HepG2 (cell line): Measurements from ENCODE around the gene FUT3. TPM values are rescaled to one million over a fixed set of nuclear protein-coding genes. Genes with fewer than 3 reads are reported as not detected.

Experiments used
- ARID4A ChIP-seq: sonication (generic); formaldehyde crosslinking; IDR thresholded peaks from 2 replicates; pipeline ENCODE4 v1.5.0; 2020; ENCODE audit warnings: mild to moderate bottlenecking, missing genetic modification reagents, borderline replicate concordance
- ELF3 ChIP-seq: IDR thresholded peaks from 2 replicates; pipeline ENCODE4 v1.6.1; 2016; ENCODE audit warnings: missing genetic modification reagents, missing compliant biosample characterization
- KLF11 ChIP-seq: IDR thresholded peaks from 2 replicates; pipeline ENCODE4 v1.6.1; 2016; ENCODE audit warnings: missing compliant biosample characterization
- KLF16 ChIP-seq, 2 experiments: sonication (generic) in 1 of 2; formaldehyde crosslinking in 1 of 2; IDR thresholded peaks; 2 replicates each; pipeline versions ENCODE4 v1.6.1 to v1.8.0; 2016 to 2023; ENCODE audit warnings: missing genetic modification reagents in 2 of 2, missing compliant biosample characterization in 1 of 2
- PRDM10 ChIP-seq: sonication (generic); formaldehyde crosslinking; IDR thresholded peaks from 2 replicates; pipeline ENCODE4 v1.4.0; 2020; ENCODE audit warnings: low read depth, missing genetic modification reagents
- SAFB2 ChIP-seq: sonication (generic); formaldehyde crosslinking; IDR thresholded peaks from 2 replicates; pipeline ENCODE4 v1.5.1; 2020; ENCODE audit warnings: missing genetic modification reagents, low read depth, mild to moderate bottlenecking, borderline replicate concordance
- SMAD9 ChIP-seq: sonication (generic); formaldehyde crosslinking; IDR thresholded peaks from 2 replicates; pipeline ENCODE4 v1.5.1; 2020; ENCODE audit warnings: mild to moderate bottlenecking, missing genetic modification reagents
- SNAPC5 ChIP-seq: sonication (generic); formaldehyde crosslinking; IDR thresholded peaks from 2 replicates; pipeline ENCODE4 v1.8.1; 2023; ENCODE audit warnings: mild to moderate bottlenecking, missing genetic modification reagents, borderline replicate concordance
- TP53 ChIP-seq: sonication (generic); formaldehyde crosslinking; conservative IDR thresholded peaks from 2 replicates; pipeline ENCODE4 v1.4.0; 2020; ENCODE audit warnings: missing genetic modification reagents
- ZBTB14 ChIP-seq: sonication (generic); formaldehyde crosslinking; IDR thresholded peaks from 2 replicates; pipeline ENCODE4 v1.4.0; 2020; ENCODE audit warnings: missing genetic modification reagents
- ZNF276 ChIP-seq: sonication (generic); formaldehyde crosslinking; IDR thresholded peaks from 2 replicates; pipeline ENCODE4 v1.4.0; 2020; ENCODE audit warnings: mild to moderate bottlenecking, low read depth, missing genetic modification reagents
- ZNF569 ChIP-seq: sonication (generic); formaldehyde crosslinking; IDR thresholded peaks from 2 replicates; pipeline ENCODE4 v1.5.0; 2020; ENCODE audit warnings: mild to moderate bottlenecking, missing genetic modification reagents, moderate library complexity, borderline replicate concordance
- ZNF572 ChIP-seq: sonication (generic); formaldehyde crosslinking; IDR thresholded peaks from 2 replicates; pipeline ENCODE4 v1.5.1; 2020; ENCODE audit warnings: mild to moderate bottlenecking, missing genetic modification reagents
- ZNF782 ChIP-seq: sonication (generic); formaldehyde crosslinking; IDR thresholded peaks from 2 replicates; pipeline ENCODE4 v1.4.0; 2020; ENCODE audit warnings: missing genetic modification reagents, mild to moderate bottlenecking, borderline replicate concordance
- polyA plus RNA-seq, 8 experiments: library from polyadenylated mRNA; depleted of rRNA in 3 of 8; stranded (reverse) in 7 of 8; unstranded in 1 of 8; fragments of >200 nt; fragmentation: Illumina TruSeq in 4 of 8; extraction: Trizol in 4 of 8; gene quantifications; 2 replicates each; pipeline versions ENCODE4 v1.2.1 to v1.2.3, GENCODE V29; 2011 to 2016; ENCODE audit warnings: low read depth in 4 of 8, missing spikeins in 1 of 8, mixed read lengths in 1 of 8; ENCODE audit not compliant: insufficient read depth in 1 of 8
- total RNA-seq, 5 experiments: library from RNA; depleted of rRNA; stranded (reverse); fragments of >200 nt; fragmentation: Illumina TruSeq; extraction: Trizol; gene quantifications; 2 replicates each; pipeline ENCODE4 v1.2.3, GENCODE V29; 2016; ENCODE audit warnings: low read depth in 1 of 5

FUT3 gene
- total and polyA plus RNA-seq, 2 of the 13 experiments (the other 11 are each of a cell fraction or from before 2014, with no cell fraction given): 0.53 to 1.1 TPM

- TF ChIP-seq ZNF782: peak; percentile 31; the same call in 1 of the 2 replicates
- peak; percentile 75 for TF ChIP-seq ZNF276 (CRISPR knock-in tag)
- 0 out of 2 replicates have a peak, but pooled peaks have one; percentile 22 for TF ChIP-seq SAFB2
- no peak for TF ChIP-seq TP53 (CRISPR knock-in tag)
- TF ChIP-seq ZNF569 (CRISPR knock-in tag): 0 out of 2 replicates have a peak, but pooled peaks have one; percentile 52
- TF ChIP-seq ARID4A (CRISPR knock-in tag): peak; percentile 71
- TF ChIP-seq PRDM10 (CRISPR knock-in tag): peak; percentile 80
- TF ChIP-seq SNAPC5 (CRISPR knock-in tag): 0 out of 2 replicates have a peak, but pooled peaks have one; percentile 43
- TF ChIP-seq KLF16 (CRISPR knock-in tag; IDR thresholded peaks at IDR 0.05): peak in 1 of 2 experiments; percentile 65; a peak in 1 of 4 replicates
- 0 out of 2 replicates have a peak, but pooled peaks have one; percentile 47 for TF ChIP-seq ZBTB14 (CRISPR knock-in tag)
- TF ChIP-seq SMAD9 (CRISPR knock-in tag): 0 out of 2 replicates have a peak, but pooled peaks have one; percentile 12
- peak; percentile 78; the same call in 1 of the 2 replicates for TF ChIP-seq KLF11 (CRISPR knock-in tag)
- TF ChIP-seq ELF3 (CRISPR knock-in tag): peak; percentile 35; the same call in 1 of the 2 replicates
- no peak for TF ChIP-seq ZNF572 (CRISPR knock-in tag)
Measured at GRCh38 chr19:5826531-5827341, 24.5 kb downstream of the FUT3 start (continued).
